Measurements from ENCODE around the gene FNDC3B.

Gene FNDC3B

DNA sequence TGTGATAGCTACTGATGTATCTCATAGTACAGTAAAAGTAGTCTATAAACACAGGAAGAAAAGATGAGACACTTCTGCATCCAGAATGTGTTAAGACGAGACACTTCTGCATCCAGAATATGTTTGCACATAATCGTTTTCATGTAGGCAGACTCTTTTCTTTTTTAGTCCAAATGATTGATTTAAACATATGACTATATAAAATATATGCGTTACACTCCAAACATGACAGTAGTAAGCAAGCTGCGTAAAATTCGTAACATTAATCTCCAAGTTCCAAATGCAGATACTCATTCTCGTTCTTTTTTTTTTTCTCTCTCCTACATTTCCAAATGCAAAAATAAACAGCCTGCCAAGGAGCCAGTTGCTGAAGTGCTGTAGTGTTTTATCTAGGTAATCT lies 82.6 kb downstream of the FNDC3B start:
- H3K4me3 ChIP-seq (ENCODE audit: low read depth in 1 of 5, low read length in 5 of 5), result no peak overlapping the region
- H3K27me3 ChIP-seq (ENCODE audit: control insufficient read depth in 5 of 5, insufficient read depth in 4 of 5, low read length in 5 of 5), result no peaks in the 10 kb centered on the region
- peaks cover 3 to 27% (median 22%) of the 10 kb centered on the region in 5 donors for H3K4me1 ChIP-seq (ENCODE audit: control insufficient read depth in 5 of 5, insufficient read depth in 5 of 5, low read length in 5 of 5)
- peaks cover 11 to 31% (median 27%) of the 10 kb centered on the region in 5 donors for H3K36me3 ChIP-seq (ENCODE audit: control insufficient read depth in 5 of 5, insufficient read depth in 5 of 5, low read length in 5 of 5)
- H3K9ac ChIP-seq (ENCODE audit: low read length in 5 of 5), result no peak overlapping the region
- no peaks in the 10 kb centered on the region for H3K9me3 ChIP-seq (ENCODE audit: control insufficient read depth in 5 of 5, low read length in 5 of 5)
- H3K27ac ChIP-seq (ENCODE audit: low read depth, low read length), result no peak overlapping the region

- Histone ChIP-seq H3K9me3 (ENCODE audit: control insufficient read depth in 5 of 5, low read length in 5 of 5) (no peaks in the 10 kb centered on the region), H3K27me3 (ENCODE audit: control insufficient read depth in 5 of 5, insufficient read depth in 4 of 5, low read length in 5 of 5) (no peaks in the 10 kb centered on the region), H3K9ac (ENCODE audit: low read length in 5 of 5) (no peak overlapping the region), H3K4me1 (ENCODE audit: control insufficient read depth in 5 of 5, insufficient read depth in 5 of 5, low read length in 5 of 5) (peaks cover 3 to 48% (median 39%) of the 10 kb centered on the region in 5 donors), H3K36me3 (ENCODE audit: control insufficient read depth in 5 of 5, insufficient read depth in 5 of 5, low read length in 5 of 5) (peaks cover 11 to 21% (median 19%) of the 10 kb centered on the region in 5 donors), H3K4me3 (ENCODE audit: low read depth in 1 of 5, low read length in 5 of 5) (no peak overlapping the region), H3K27ac (ENCODE audit: low read depth, low read length) (peak overlapping the region; percentile 89)
These were observed 84.9 kb downstream of the FNDC3B start for GRCh38 chr3:172124271-172124670.

DNA sequence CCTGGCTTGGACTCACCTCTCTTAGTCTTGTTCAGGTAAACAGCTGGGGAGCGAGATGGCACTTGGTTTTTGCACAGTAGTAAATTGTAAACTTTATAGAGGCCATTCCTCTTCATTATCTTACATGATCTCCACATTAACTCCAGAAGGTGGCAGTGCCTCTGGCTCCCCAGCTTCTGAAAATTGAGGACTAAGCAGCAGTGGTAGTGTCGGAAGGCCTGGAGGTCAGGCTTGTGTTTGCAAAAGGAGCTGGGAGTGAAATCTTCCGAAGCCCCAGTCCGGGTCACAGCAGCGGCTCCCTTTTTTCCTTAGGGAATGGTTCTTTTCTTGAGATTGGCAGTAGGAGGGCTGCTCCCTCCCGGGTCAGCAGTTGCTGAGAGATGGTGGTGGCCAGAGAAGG lies 85.7 kb downstream of the FNDC3B start:
- H3K4me3 ChIP-seq (ENCODE audit: low read depth in 1 of 5, low read length in 5 of 5), result no peak overlapping the region
- H3K9ac ChIP-seq (ENCODE audit: low read length in 5 of 5), result no peak overlapping the region
- no peaks in the 10 kb centered on the region for H3K9me3 ChIP-seq (ENCODE audit: control insufficient read depth in 5 of 5, low read length in 5 of 5)
- peaks cover 5 to 53% (median 40%) of the 10 kb centered on the region in 5 donors for H3K4me1 ChIP-seq (ENCODE audit: control insufficient read depth in 5 of 5, insufficient read depth in 5 of 5, low read length in 5 of 5)
- peak overlapping the region; percentile 89 for H3K27ac ChIP-seq (ENCODE audit: low read depth, low read length)
- no peaks in the 10 kb centered on the region for H3K27me3 ChIP-seq (ENCODE audit: control insufficient read depth in 5 of 5, insufficient read depth in 4 of 5, low read length in 5 of 5)
- H3K36me3 ChIP-seq (ENCODE audit: control insufficient read depth in 5 of 5, insufficient read depth in 5 of 5, low read length in 5 of 5), result peaks cover 7 to 20% (median 14%) of the 10 kb centered on the region in 5 donors

GRCh38 chr3:172125963-172126457 lies 86.6 kb downstream of the FNDC3B start:
- Histone ChIP-seq H3K4me1 (ENCODE audit: control insufficient read depth in 5 of 5, insufficient read depth in 5 of 5, low read length in 5 of 5) (peaks cover 7 to 63% (median 48%) of the 10 kb centered on the region in 5 donors), H3K4me3 (ENCODE audit: low read depth in 1 of 5, low read length in 5 of 5) (no peak overlapping the region), H3K36me3 (ENCODE audit: control insufficient read depth in 5 of 5, insufficient read depth in 5 of 5, low read length in 5 of 5) (peaks cover 7 to 20% (median 11%) of the 10 kb centered on the region in 5 donors), H3K27ac (ENCODE audit: low read depth, low read length) (peak overlapping the region; percentile 89), H3K27me3 (ENCODE audit: control insufficient read depth in 5 of 5, insufficient read depth in 4 of 5, low read length in 5 of 5) (no peaks in the 10 kb centered on the region), H3K9ac (ENCODE audit: low read length in 5 of 5) (peak overlapping the region in 2 of 5 donors; percentile 42 to 55), H3K9me3 (ENCODE audit: control insufficient read depth in 5 of 5, low read length in 5 of 5) (no peaks in the 10 kb centered on the region)

DNA sequence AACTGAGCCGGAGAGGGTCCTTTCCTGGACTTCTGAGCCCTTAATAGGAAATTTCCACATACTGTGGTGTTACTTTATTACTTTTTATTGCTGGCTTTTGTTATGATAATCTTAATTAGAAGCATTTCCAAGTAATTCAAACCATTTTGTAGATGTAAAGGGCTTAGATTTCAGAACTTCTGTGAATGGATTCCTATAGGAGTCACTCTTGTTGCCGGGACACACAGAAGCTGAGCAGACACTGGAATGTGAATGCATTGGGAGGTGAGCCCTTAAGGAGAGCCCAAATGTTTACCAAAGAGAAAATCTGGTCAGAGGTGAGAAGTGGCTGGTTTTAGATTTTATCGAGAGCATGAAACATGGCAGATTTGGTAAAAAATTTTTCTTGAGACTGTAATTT lies 87.4 kb downstream of the FNDC3B start:
- Histone ChIP-seq H3K4me1 (ENCODE audit: control insufficient read depth in 5 of 5, insufficient read depth in 5 of 5, low read length in 5 of 5) (peaks cover 7 to 63% (median 48%) of the 10 kb centered on the region in 5 donors), H3K27ac (ENCODE audit: low read depth, low read length) (peak overlapping the region; percentile 89), H3K9ac (ENCODE audit: low read length in 5 of 5) (peak overlapping the region in 4 of 5 donors; percentile 7 to 55 (median 26)), H3K9me3 (ENCODE audit: control insufficient read depth in 5 of 5, low read length in 5 of 5) (no peaks in the 10 kb centered on the region), H3K36me3 (ENCODE audit: control insufficient read depth in 5 of 5, insufficient read depth in 5 of 5, low read length in 5 of 5) (peaks cover 7 to 20% (median 11%) of the 10 kb centered on the region in 5 donors), H3K4me3 (ENCODE audit: low read depth in 1 of 5, low read length in 5 of 5) (no peak overlapping the region), H3K27me3 (ENCODE audit: control insufficient read depth in 5 of 5, insufficient read depth in 4 of 5, low read length in 5 of 5) (no peaks in the 10 kb centered on the region)

- peaks cover 7 to 16% (median 10%) of the 10 kb centered on the region in 5 donors for H3K36me3 ChIP-seq (ENCODE audit: control insufficient read depth in 5 of 5, insufficient read depth in 5 of 5, low read length in 5 of 5)
- no peaks in the 10 kb centered on the region for H3K9me3 ChIP-seq (ENCODE audit: control insufficient read depth in 5 of 5, low read length in 5 of 5)
- no peak overlapping the region for H3K4me3 ChIP-seq (ENCODE audit: low read depth in 1 of 5, low read length in 5 of 5)
- peak overlapping the region in 1 of 5 donors; percentile 11 for H3K9ac ChIP-seq (ENCODE audit: low read length in 5 of 5)
- peaks cover 7 to 63% (median 48%) of the 10 kb centered on the region in 5 donors for H3K4me1 ChIP-seq (ENCODE audit: control insufficient read depth in 5 of 5, insufficient read depth in 5 of 5, low read length in 5 of 5)
- no peaks in the 10 kb centered on the region for H3K27me3 ChIP-seq (ENCODE audit: control insufficient read depth in 5 of 5, insufficient read depth in 4 of 5, low read length in 5 of 5)
- H3K27ac ChIP-seq (ENCODE audit: low read depth, low read length), result peak overlapping the region; percentile 89
These were observed 87.8 kb downstream of the FNDC3B start for GRCh38 chr3:172127141-172127540.

GRCh38 chr3:172127929-172128580 lies 88.7 kb downstream of the FNDC3B start:
- peak overlapping the region in 1 of 5 donors; percentile 57 for H3K9ac ChIP-seq (ENCODE audit: low read length in 5 of 5)
- H3K4me1 ChIP-seq (ENCODE audit: control insufficient read depth in 5 of 5, insufficient read depth in 5 of 5, low read length in 5 of 5), result peaks cover 7 to 63% (median 48%) of the 10 kb centered on the region in 5 donors
- peak overlapping the region; percentile 89 for H3K27ac ChIP-seq (ENCODE audit: low read depth, low read length)
- H3K4me3 ChIP-seq (ENCODE audit: low read depth in 1 of 5, low read length in 5 of 5), result no peak overlapping the region
- H3K27me3 ChIP-seq (ENCODE audit: control insufficient read depth in 5 of 5, insufficient read depth in 4 of 5, low read length in 5 of 5), result no peaks in the 10 kb centered on the region
- no peaks in the 10 kb centered on the region for H3K9me3 ChIP-seq (ENCODE audit: control insufficient read depth in 5 of 5, low read length in 5 of 5)
- peaks cover 0 to 10% (median 4%) of the 10 kb centered on the region in 5 donors for H3K36me3 ChIP-seq (ENCODE audit: control insufficient read depth in 5 of 5, insufficient read depth in 5 of 5, low read length in 5 of 5)

- Histone ChIP-seq H3K27ac (ENCODE audit: low read depth, low read length) (peak overlapping the region; percentile 99), H3K36me3 (ENCODE audit: control insufficient read depth in 5 of 5, insufficient read depth in 5 of 5, low read length in 5 of 5) (peaks cover 3 to 8% (median 5%) of the 10 kb centered on the region in 5 donors), H3K27me3 (ENCODE audit: control insufficient read depth in 5 of 5, insufficient read depth in 4 of 5, low read length in 5 of 5) (no peaks in the 10 kb centered on the region), H3K9me3 (ENCODE audit: control insufficient read depth in 5 of 5, low read length in 5 of 5) (no peaks in the 10 kb centered on the region), H3K4me3 (ENCODE audit: low read depth in 1 of 5, low read length in 5 of 5) (no peak overlapping the region), H3K9ac (ENCODE audit: low read length in 5 of 5) (peak overlapping the region in 1 of 5 donors; percentile 69), H3K4me1 (ENCODE audit: control insufficient read depth in 5 of 5, insufficient read depth in 5 of 5, low read length in 5 of 5) (peaks cover 7 to 66% (median 48%) of the 10 kb centered on the region in 5 donors)
These were observed 89.5 kb downstream of the FNDC3B start for GRCh38 chr3:172128858-172129257.

DNA sequence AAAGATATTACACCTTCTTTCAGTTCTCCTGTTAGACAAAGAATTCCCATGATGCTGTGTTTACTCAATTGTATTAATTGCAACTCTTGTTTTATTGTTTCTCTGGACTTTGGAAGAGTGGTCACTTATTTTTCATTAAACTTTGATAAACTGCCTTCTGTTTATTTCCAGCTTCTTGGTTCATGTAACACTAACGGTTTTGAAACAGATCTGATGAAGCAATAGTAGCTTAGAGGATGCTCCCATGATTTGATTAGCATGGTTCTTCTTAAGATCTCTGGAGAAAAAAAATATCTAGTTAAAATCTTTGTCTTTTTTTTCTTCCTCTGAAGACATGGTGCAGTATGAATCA lies 90.1 kb downstream of the FNDC3B start:
- Histone ChIP-seq H3K4me1 (ENCODE audit: control insufficient read depth in 5 of 5, insufficient read depth in 5 of 5, low read length in 5 of 5) (peaks cover 7 to 67% (median 48%) of the 10 kb centered on the region in 5 donors), H3K4me3 (ENCODE audit: low read depth in 1 of 5, low read length in 5 of 5) (no peak overlapping the region), H3K27ac (ENCODE audit: low read depth, low read length) (peak overlapping the region; percentile 99), H3K36me3 (ENCODE audit: control insufficient read depth in 5 of 5, insufficient read depth in 5 of 5, low read length in 5 of 5) (peaks cover 0 to 8% (median 4%) of the 10 kb centered on the region in 5 donors), H3K9me3 (ENCODE audit: control insufficient read depth in 5 of 5, low read length in 5 of 5) (no peaks in the 10 kb centered on the region), H3K9ac (ENCODE audit: low read length in 5 of 5) (peak overlapping the region in 1 of 5 donors; percentile 69), H3K27me3 (ENCODE audit: control insufficient read depth in 5 of 5, insufficient read depth in 4 of 5, low read length in 5 of 5) (no peaks in the 10 kb centered on the region)
